PC-3 (cell line): ENCODE data around the gene STX7. TPM values are rescaled to one million over a fixed set of nuclear protein-coding genes. Genes with fewer than 3 reads are reported as not detected.
A peak's percentile ranks its signal among the peaks of the same experiment; 100 is the strongest.

ENCODE experiments used
- ATAC-seq: fragments of 200-7000 bp; cut with Tn5 transposase; 2 replicates; pipeline ENCODE4 v1.9.1; 2020; ENCODE audit warnings: mild to moderate bottlenecking, moderate library complexity
- BruUV-seq: library from RNA; stranded (reverse); fragments of 400-500 nt; replicated peaks from 2 replicates; lab custom pipeline; 2021; lab: Mats Ljungman, UMichigan
- CTCF ChIA-PET: fragments of 300-600 bp; sonication (Branson Sonifier 250); formaldehyde crosslinking; loops from one replicate; lab custom pipeline; 2022; ENCODE audit warnings: antibody characterized with exemption; lab: Charles Lee
- POLR2A ChIA-PET: fragments of 300-600 bp; sonication (Branson Sonifier 250); formaldehyde crosslinking; loops from one replicate; lab custom pipeline; 2022; ENCODE audit warnings: antibody characterized with exemption; ENCODE audit not compliant: unreplicated experiment; lab: Charles Lee
- DNase-seq: peaks from one replicate; pipeline ENCODE4 v3.0.0-alpha.2; 2015
- H2AFZ ChIP-seq: fragments of 300-600 bp; sonication (generic); 2 replicates; pipeline ENCODE4 v1.6.0; 2016; ENCODE audit warnings: antibody characterized with exemption, low read length
- H3F3A ChIP-seq: fragments of 300-600 bp; sonication (generic); one replicate; pipeline ENCODE4 v1.6.0; 2017; ENCODE audit warnings: antibody characterized with exemption, low read length, control low read depth, mild to moderate bottlenecking; ENCODE audit not compliant: unreplicated experiment
- H3K27ac ChIP-seq: fragments of 300-600 bp; sonication (generic); 2 replicates; pipeline ENCODE4 v1.5.1; 2016; ENCODE audit warnings: mild to moderate bottlenecking, low read length
- H3K27me3 ChIP-seq: fragments of 300-600 bp; sonication (generic); 2 replicates; pipeline ENCODE4 v1.6.1; 2016; ENCODE audit warnings: low read length, mixed read lengths
- H3K36me3 ChIP-seq: fragments of 300-600 bp; sonication (generic); 2 replicates; pipeline ENCODE4 v1.6.1; 2016; ENCODE audit warnings: low read depth, mixed run types, low read length, mixed read lengths
- H3K4me1 ChIP-seq: fragments of 300-600 bp; sonication (generic); 2 replicates; pipeline ENCODE4 v1.5.1; 2016; ENCODE audit warnings: low read length; ENCODE audit not compliant: insufficient read depth
- H3K4me2 ChIP-seq: fragments of 300-600 bp; sonication (generic); 2 replicates; pipeline ENCODE4 v1.6.0; 2016; ENCODE audit warnings: low read length
- H3K4me3 ChIP-seq: fragments of 300-600 bp; sonication (generic); 2 replicates; pipeline ENCODE4 v1.5.1; 2016; ENCODE audit warnings: mild to moderate bottlenecking, low read length, mixed read lengths
- H3K79me2 ChIP-seq: fragments of 300-600 bp; sonication (generic); 2 replicates; pipeline ENCODE4 v1.6.1; 2017; ENCODE audit warnings: low read length, mixed read lengths
- H3K9ac ChIP-seq: fragments of 300-600 bp; sonication (generic); 2 replicates; pipeline ENCODE4 v1.6.0; 2016; ENCODE audit warnings: mild to moderate bottlenecking, low read length
- H3K9me2 ChIP-seq: fragments of 300-600 bp; sonication (generic); replicated peaks from 2 replicates; pipeline ENCODE4 v1.6.1; 2016; ENCODE audit warnings: mixed run types, low read length, mixed read lengths
- H3K9me3 ChIP-seq: fragments of 300-600 bp; sonication (generic); 2 replicates; pipeline ENCODE4 v1.6.1; 2016; ENCODE audit warnings: low read length, mixed read lengths
- H4K20me1 ChIP-seq: fragments of 300-600 bp; sonication (generic); 2 replicates; pipeline ENCODE4 v1.6.1; 2016; ENCODE audit warnings: low read length, mixed read lengths
- CTCF ChIP-seq: fragments of 300-600 bp; sonication (generic); conservative IDR thresholded peaks from 2 replicates; pipeline ENCODE4 v1.5.1; 2017; ENCODE audit warnings: antibody characterized with exemption, low read depth, mild to moderate bottlenecking, low read length
- EZH2 ChIP-seq: fragments of 300-600 bp; sonication (generic); IDR thresholded peaks from one replicate; pipeline ENCODE4 v1.6.1; 2017; ENCODE audit warnings: antibody characterized with exemption, mild to moderate bottlenecking, low read length; ENCODE audit not compliant: unreplicated experiment
- EZH2phosphoT487 ChIP-seq: fragments of 300-600 bp; sonication (generic); IDR thresholded peaks from 2 replicates; pipeline ENCODE4 v1.6.1; 2018; ENCODE audit warnings: mild to moderate bottlenecking, antibody characterized with exemption, low read length, borderline replicate concordance
- intact Hi-C: fragments of 100-400 bp; cut with micrococcal nuclease; formaldehyde crosslinking; loops from 2 replicates; pipeline ENCODE4 v1.9.0; 2023
- total RNA-seq: library from RNA; depleted of rRNA; stranded (reverse); fragments of >200 nt; gene quantifications from 2 replicates; pipeline ENCODE4 v1.2.3, GENCODE V29; 2014

STX7 gene
- total RNA-seq, 1 experiment from 2014 or later = 27.4 TPM

DNA sequence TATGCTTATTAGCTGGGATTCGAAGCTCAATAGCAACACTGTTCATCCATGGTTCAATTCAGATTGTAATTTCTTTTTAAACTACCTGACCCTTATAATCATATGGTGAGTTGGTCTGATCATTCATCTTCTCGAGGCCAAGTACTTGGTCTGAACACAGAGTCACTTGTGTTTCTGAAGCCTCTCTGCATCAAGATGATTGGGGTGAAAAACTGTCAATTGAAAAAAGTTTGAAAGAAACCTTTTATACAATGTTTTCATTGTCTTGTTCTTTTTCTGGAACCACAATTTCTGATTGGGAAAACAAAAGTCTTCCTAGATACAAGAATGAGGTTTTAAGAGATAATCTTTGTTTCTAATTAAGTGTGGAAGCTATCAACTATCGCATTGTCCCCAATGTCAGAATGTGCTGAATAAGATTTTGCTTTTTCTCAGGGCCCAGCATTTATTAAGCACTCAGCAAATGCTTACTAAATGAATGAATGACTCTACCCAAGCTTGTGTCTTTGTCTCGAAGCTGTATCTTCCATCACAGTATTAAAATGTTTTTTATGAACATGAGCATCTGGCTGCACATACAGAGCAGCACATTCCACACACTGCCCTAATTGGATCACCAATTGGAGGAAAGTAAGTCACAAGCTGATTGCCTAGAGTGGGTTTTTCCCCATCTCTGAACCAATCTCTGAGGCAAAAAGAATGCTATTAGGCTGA, 66.6 kb downstream of the STX7 start:
- no peaks in the 10 kb centered on the region; the same call in 1 of the 2 replicates for H3K36me3 ChIP-seq
- H2AFZ ChIP-seq = no peak overlapping the region
- H3K27ac ChIP-seq = peak overlapping the region; percentile 75
- peaks cover 7% of the 10 kb centered on the region for H3F3A ChIP-seq
- H4K20me1 ChIP-seq = no peaks in the 10 kb centered on the region
- H3K27me3 ChIP-seq = no peaks in the 10 kb centered on the region
- intact Hi-C loops = no loop called here
- DNase-seq (no peak), ATAC-seq (no peak)
- peaks cover 32% of the 10 kb centered on the region for H3K4me1 ChIP-seq
- no peak overlapping the region for H3K9ac ChIP-seq
- H3K4me3 ChIP-seq = no peak overlapping the region
- no peak for TF ChIP-seq EZH2
- TF ChIP-seq EZH2phosphoT487 = no peak
- no peak for TF ChIP-seq CTCF
- no TSS peak for BruUV-seq
- H3K9me3 ChIP-seq = no peaks in the 10 kb centered on the region
- no peaks in the 10 kb centered on the region for H3K79me2 ChIP-seq
- CTCF ChIA-PET = no interaction called here
- no peaks in the 10 kb centered on the region for H3K9me2 ChIP-seq
- POLR2A ChIA-PET = no interaction called here
- peak overlapping the region; percentile 58 for H3K4me2 ChIP-seq

- Histone ChIP-seq H3K27ac (peak overlapping the region; percentile 75), H3K4me3 (no peak overlapping the region), H3K4me1 (peaks cover 32% of the 10 kb centered on the region), H3K9ac (no peak overlapping the region), H2AFZ (no peak overlapping the region), H3K79me2 (no peaks in the 10 kb centered on the region), H3K9me3 (no peaks in the 10 kb centered on the region), H3K27me3 (no peaks in the 10 kb centered on the region), H3K36me3 (no peaks in the 10 kb centered on the region; the same call in 1 of the 2 replicates), H3F3A (peaks cover 7% of the 10 kb centered on the region), H3K4me2 (peak overlapping the region; percentile 58), H4K20me1 (no peaks in the 10 kb centered on the region), H3K9me2 (no peaks in the 10 kb centered on the region)
- no TSS peak for BruUV-seq
- DNase-seq (peak; percentile 89), ATAC-seq (peak; percentile 91)
- ChIA-PET CTCF (no interaction called here), POLR2A (no interaction called here)
- TF ChIP-seq CTCF (no peak), EZH2 (no peak), EZH2phosphoT487 (no peak)
- intact Hi-C loops = no loop called here
Observed at GRCh38 chr6:132445201-132445951, 67.5 kb downstream of the STX7 start.

- Histone ChIP-seq H3K9me2 (no peaks in the 10 kb centered on the region), H3F3A (peaks cover 7% of the 10 kb centered on the region), H3K9me3 (no peaks in the 10 kb centered on the region), H4K20me1 (no peaks in the 10 kb centered on the region), H3K79me2 (no peaks in the 10 kb centered on the region), H3K36me3 (no peaks in the 10 kb centered on the region; the same call in 1 of the 2 replicates), H3K27ac (no peak overlapping the region), H3K4me1 (peaks cover 32% of the 10 kb centered on the region), H3K9ac (no peak overlapping the region), H3K4me3 (no peak overlapping the region), H3K4me2 (no peak overlapping the region), H3K27me3 (no peaks in the 10 kb centered on the region), H2AFZ (no peak overlapping the region)
- no peak for ATAC-seq
- POLR2A ChIA-PET = no interaction called here
- CTCF ChIA-PET = no interaction called here
- intact Hi-C loops = no loop called here
- no peak for TF ChIP-seq CTCF
- no peak for TF ChIP-seq EZH2phosphoT487
- no peak for TF ChIP-seq EZH2
- no TSS peak for BruUV-seq
- no peak for DNase-seq
Observed at GRCh38 chr6:132443206-132443605, 69.7 kb downstream of the STX7 start.
